Stromal cell of bone marrow (primary cell): Measurements from ENCODE around the gene SV2B.

Experiments
- DNase-seq: peaks from one replicate; pipeline ENCODE4 v3.0.0-alpha.2; 2012; ENCODE audit warnings: low read depth

The SV2B gene

GRCh38 chr15:91140601-91141000 lies 40.5 kb downstream of the SV2B start:
- DNase-seq = no peak

GRCh38 chr15:91141097-91141496 lies 41.0 kb downstream of the SV2B start:
- DNase-seq = no peak

GRCh38 chr15:91142106-91142744 lies 42.2 kb downstream of the SV2B start:
- DNase-seq = no peak

GRCh38 chr15:91142946-91143345 lies 42.9 kb downstream of the SV2B start:
- no peak for DNase-seq

- no peak for DNase-seq
Measured at GRCh38 chr15:91146728-91147127, 46.7 kb downstream of the SV2B start.

- no peak for DNase-seq
Measured at GRCh38 chr15:91148243-91148642, 48.2 kb downstream of the SV2B start.

GRCh38 chr15:91150502-91151160 lies 50.6 kb downstream of the SV2B start:
- no peak for DNase-seq

GRCh38 chr15:91151781-91152563 lies 51.9 kb downstream of the SV2B start:
- no peak for DNase-seq

- no peak for DNase-seq
Measured at GRCh38 chr15:91152896-91153581, 53.0 kb downstream of the SV2B start.

GRCh38 chr15:91153954-91154353 lies 53.9 kb downstream of the SV2B start:
- no peak for DNase-seq

GRCh38 chr15:91156175-91156726 lies 56.2 kb downstream of the SV2B start:
- DNase-seq = no peak

- no peak for DNase-seq
Measured at GRCh38 chr15:91158415-91159394, 58.6 kb downstream of the SV2B start.

GRCh38 chr15:91165850-91166249 lies 65.8 kb downstream of the SV2B start:
- DNase-seq = no peak

GRCh38 chr15:91168457-91168856 lies 68.4 kb downstream of the SV2B start:
- DNase-seq = no peak

GRCh38 chr15:91171334-91171733 lies 71.3 kb downstream of the SV2B start:
- no peak for DNase-seq

GRCh38 chr15:91182101-91182500 lies 82.0 kb downstream of the SV2B start:
- DNase-seq = no peak

GRCh38 chr15:91183596-91183995 lies 83.5 kb downstream of the SV2B start:
- no peak for DNase-seq

- no peak for DNase-seq
Measured at GRCh38 chr15:91184441-91184840, 84.4 kb downstream of the SV2B start.

GRCh38 chr15:91186904-91187656 lies 87.0 kb downstream of the SV2B start:
- peak; percentile 0 for DNase-seq

- DNase-seq = no peak
Measured at GRCh38 chr15:91192285-91192684, 92.2 kb downstream of the SV2B start.
